ENCODE measurements around the gene THAP7.

DNA sequence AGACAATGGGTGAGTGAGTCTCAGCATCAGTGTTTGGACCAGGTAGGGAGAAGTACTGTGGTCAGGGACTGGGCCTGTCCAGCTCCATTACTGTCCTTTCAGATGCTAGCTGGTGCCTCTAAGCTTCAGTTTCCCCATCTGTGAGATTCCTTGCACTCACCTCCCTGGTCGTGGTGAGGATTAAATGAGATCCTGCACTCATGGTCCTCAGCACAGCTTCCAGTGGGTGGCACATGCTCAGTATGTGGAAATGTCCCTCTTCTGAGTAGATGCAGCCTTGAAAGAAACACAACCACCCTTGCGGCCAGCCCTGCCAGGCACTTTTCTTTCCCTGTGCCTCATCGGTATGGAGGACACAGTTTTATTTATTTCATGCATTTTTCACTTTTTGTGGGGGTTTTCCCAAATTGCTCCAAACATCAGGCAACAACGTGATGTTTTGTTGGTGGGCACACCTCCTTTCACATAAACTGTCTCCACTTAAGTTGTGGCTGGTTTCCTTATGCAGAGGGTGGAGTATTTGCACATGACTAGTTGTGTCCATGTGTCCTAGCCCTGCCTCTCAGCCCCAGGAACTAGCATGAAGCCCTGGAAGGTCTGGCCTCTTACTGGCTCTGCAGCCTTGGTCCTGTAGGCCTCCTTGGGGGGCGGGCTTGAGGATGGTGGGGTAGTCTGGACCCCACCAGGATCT, 18.7 kb downstream of the THAP7 start:
- TF ChIP-seq SRF (CRISPR knock-in tag; IDR thresholded peaks at IDR 0.05) (no peak), CSDE1 (IDR thresholded peaks at IDR 0.05) (no peak), HDAC2 (IDR thresholded peaks at IDR 0.05) (no peak)
